Activated naive CD4-positive, alpha-beta T cell treated with anti-CD3 and anti-CD28 coated beads, Interleukin-2, amount 50 U/mL, for 72 hours (primary cell): ENCODE data around the gene MACROD2. TPM values are rescaled to one million over a fixed set of nuclear protein-coding genes. Genes with fewer than 3 reads are reported as not detected.
"Not testable (repeated sequence)": the region's sequence is repeated elsewhere in the genome, so short reads cannot be mapped to it uniquely, and the experiment has no call there.

Experiments used
- ATAC-seq, 2 donors: fragments of 150-1000 bp; cut with Tn5 transposase; 2 replicates each; pipeline ENCODE4 v1.10.0; 2021; ENCODE audit warnings: mild to moderate bottlenecking in 2 of 2, moderate library complexity in 2 of 2
- DNase-seq, 2 donors: peaks; one replicate each; pipeline ENCODE4 v3.0.0; 2021 to 2022; ENCODE audit warnings: low spot score in 2 of 2
- H3K27ac Mint-ChIP-seq, 2 donors: one replicate each; pipeline ENCODE4 v1.8.0; 2022; ENCODE audit warnings: mild to moderate bottlenecking in 2 of 2, mixed read lengths in 2 of 2
- H3K36me3 Mint-ChIP-seq, 2 donors: one replicate each; pipeline ENCODE4 v1.8.0; 2022; ENCODE audit warnings: mixed read lengths in 2 of 2
- H3K9me3 Mint-ChIP-seq, 2 donors: one replicate each; pipeline ENCODE4 v1.8.0; 2022; ENCODE audit warnings: mixed read lengths in 2 of 2
- total RNA-seq, 2 donors: library from RNA; stranded (reverse); gene quantifications; one replicate each; pipeline ENCODE4 v1.2.3, GENCODE V29; 2022

Gene MACROD2
- total RNA-seq, 2 donors from 2014 or later, result not detected

DNA sequence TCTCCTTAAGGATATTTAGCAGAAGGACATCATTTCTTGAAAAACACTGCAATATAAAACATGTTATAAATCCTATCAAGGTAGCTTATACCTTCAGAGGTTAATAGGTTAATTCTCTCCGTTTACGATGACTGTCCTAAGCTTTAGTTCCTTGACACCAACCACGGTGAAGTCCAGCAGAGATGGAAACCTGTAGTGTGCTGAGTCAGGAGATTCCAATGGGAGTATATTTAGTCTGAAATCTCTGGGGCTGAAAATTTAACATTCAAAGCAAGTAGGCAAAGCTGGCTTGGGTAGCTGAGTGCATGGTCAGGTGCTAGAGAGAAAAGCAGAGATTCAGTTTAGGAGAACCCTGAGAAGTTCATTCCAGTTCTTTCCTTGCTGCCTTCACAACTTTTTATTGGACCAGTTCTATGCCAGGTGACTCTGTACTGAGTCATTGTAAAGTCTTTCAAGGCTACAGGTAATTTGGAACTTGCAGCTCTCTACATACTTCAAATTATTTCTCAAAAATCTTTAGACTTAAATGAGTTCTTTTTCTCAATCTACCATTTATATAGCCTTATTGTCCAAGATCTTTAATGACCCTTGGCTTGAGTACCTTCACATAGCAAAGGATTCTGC lies 1351.5 kb downstream of the MACROD2 start:
- DNase-seq (no peak), ATAC-seq (no peak)
- Mint-ChIP-seq H3K27ac (no peak overlapping the region), H3K9me3 (peaks cover 23 to 24% of the 10 kb centered on the region in 2 donors), H3K36me3 (peaks cover 4 to 11% of the 10 kb centered on the region in 2 donors)

DNA sequence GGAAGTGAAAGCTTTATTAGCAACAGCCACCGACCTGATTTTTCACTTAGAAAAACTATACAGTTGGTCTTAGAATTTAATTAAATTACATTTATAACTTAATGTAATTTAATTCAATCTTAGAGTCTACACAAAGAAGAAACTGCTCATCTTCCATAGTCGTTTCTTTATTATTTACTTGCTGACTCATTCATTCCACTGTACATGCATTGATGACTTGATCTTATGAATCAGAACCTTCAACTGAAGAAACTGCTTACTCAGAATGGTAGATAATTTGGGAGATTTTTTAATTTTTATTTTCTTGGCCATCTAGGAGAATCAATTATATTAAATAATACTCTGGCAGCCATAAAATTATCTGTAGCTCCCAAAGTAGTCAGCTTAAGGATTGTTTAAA lies 1363.7 kb downstream of the MACROD2 start:
- no peak overlapping the region for H3K27ac Mint-ChIP-seq
- H3K9me3 Mint-ChIP-seq, result peaks cover 0 to 7% of the 10 kb centered on the region in 2 donors
- DNase-seq (no peak), ATAC-seq (no peak)
- H3K36me3 Mint-ChIP-seq, result peaks cover 0 to under 1% of the 10 kb centered on the region in 2 donors

DNA sequence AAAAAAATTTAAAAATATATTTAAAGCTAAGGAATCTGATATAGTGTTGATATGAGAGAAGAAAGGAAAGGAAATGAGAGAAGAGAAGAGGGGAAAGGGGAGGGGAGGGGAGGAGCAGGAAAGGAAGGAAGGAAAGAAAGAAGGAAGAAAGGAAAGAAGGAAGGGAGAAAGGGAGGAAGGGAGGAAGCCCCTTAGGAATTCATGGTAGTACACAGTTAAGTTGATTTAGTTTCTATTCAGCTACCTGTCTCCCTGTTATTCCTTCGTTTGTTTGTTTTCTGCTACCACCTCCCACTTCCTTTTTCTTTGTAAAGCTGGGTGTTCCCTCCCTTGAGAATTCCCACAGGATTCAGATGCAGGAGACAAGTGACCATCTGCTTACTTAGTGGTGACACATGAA lies 1367.5 kb downstream of the MACROD2 start:
- DNase-seq, result no peak
- peaks cover 0 to 4% of the 10 kb centered on the region in 2 donors for H3K36me3 Mint-ChIP-seq

GRCh38 chr20:15364781-15365180 lies 1369.5 kb downstream of the MACROD2 start:
- no peak for DNase-seq
- no peak overlapping the region for H3K27ac Mint-ChIP-seq
- ATAC-seq, result no peak

More for the DNA sequence above, 1367.5 kb downstream of the MACROD2 start:
- no peak for ATAC-seq
- Mint-ChIP-seq H3K27ac (no peak overlapping the region), H3K9me3 (peaks cover 0 to 16% of the 10 kb centered on the region in 2 donors)

GRCh38 chr20:15370370-15370769 lies 1375.1 kb downstream of the MACROD2 start:
- ATAC-seq (no peak), DNase-seq (no peak)
- no peak overlapping the region for H3K27ac Mint-ChIP-seq
- no peaks in the 10 kb centered on the region for H3K36me3 Mint-ChIP-seq
- H3K9me3 Mint-ChIP-seq, result peaks cover 4% of the 10 kb centered on the region in 2 donors

More at GRCh38 chr20:15364781-15365180, 1369.5 kb downstream of the MACROD2 start:
- Mint-ChIP-seq H3K9me3 (peaks cover 0 to 13% of the 10 kb centered on the region in 2 donors), H3K36me3 (peaks cover 0 to 4% of the 10 kb centered on the region in 2 donors)

- peaks cover 13 to 16% of the 10 kb centered on the region in 2 donors for H3K9me3 Mint-ChIP-seq
- no peak for ATAC-seq
Measured at GRCh38 chr20:15374682-15375081, 1379.4 kb downstream of the MACROD2 start.

GRCh38 chr20:15375836-15376235 lies 1380.5 kb downstream of the MACROD2 start:
- Mint-ChIP-seq H3K9me3 (peaks cover 14 to 18% of the 10 kb centered on the region in 2 donors), H3K27ac (no peak overlapping the region), H3K36me3 (no peaks in the 10 kb centered on the region)
- DNase-seq, result no peak
- no peak for ATAC-seq

More at GRCh38 chr20:15374682-15375081, 1379.4 kb downstream of the MACROD2 start:
- Mint-ChIP-seq H3K27ac (no peak overlapping the region), H3K36me3 (no peaks in the 10 kb centered on the region)
- DNase-seq, result no peak

DNA sequence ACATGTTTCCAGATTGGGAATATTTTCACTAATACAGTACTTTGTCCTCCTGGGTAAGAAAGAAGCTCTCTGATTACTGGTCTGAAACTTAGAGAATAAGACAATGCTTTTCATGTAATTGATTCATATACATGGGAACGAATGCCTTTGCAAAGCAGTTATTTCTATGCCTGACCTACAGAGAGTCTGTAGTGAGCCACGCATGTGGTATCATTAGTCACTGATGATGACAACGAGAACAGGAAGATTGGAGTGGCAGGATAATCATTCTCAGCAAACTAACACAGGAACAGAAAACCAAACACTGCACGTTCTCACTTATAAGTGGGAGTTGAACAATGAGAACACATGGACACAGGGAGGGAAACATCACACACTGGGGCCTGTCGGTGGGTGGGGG lies 1382.3 kb downstream of the MACROD2 start:
- not testable (repeated sequence) for H3K36me3 Mint-ChIP-seq, DNase-seq, ATAC-seq, H3K27ac Mint-ChIP-seq
- H3K9me3 Mint-ChIP-seq, result peaks cover 16 to 18% of the 10 kb centered on the region in 2 donors

- no peak for ATAC-seq
- Mint-ChIP-seq H3K9me3 (peaks cover 17 to 18% of the 10 kb centered on the region in 2 donors), H3K36me3 (no peaks in the 10 kb centered on the region), H3K27ac (no peak overlapping the region)
- DNase-seq, result no peak
Measured at GRCh38 chr20:15378151-15378550, 1382.8 kb downstream of the MACROD2 start.

- DNase-seq, result no peak
- Mint-ChIP-seq H3K36me3 (no peaks in the 10 kb centered on the region), H3K27ac (no peak overlapping the region), H3K9me3 (peaks cover 14 to 15% of the 10 kb centered on the region in 2 donors)
- no peak for ATAC-seq
Measured at GRCh38 chr20:15379681-15380296, 1384.5 kb downstream of the MACROD2 start.

DNA sequence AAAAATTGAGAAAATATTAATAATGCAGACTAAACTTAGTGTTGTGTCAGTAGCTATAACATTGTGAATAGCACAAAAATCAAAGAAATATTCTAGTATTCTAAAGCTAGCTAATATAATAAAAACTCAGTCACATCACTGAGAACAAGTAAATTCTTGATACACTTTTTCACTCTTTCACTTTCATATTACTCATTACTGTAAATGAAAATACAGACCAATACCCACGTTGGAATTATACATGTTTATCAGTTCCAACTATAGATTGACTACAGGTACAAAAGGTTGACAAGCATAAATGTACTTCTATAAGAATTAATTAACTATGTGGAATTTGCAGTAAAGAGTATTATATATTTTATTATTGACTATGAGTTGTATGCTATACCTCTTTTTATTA lies 1385.5 kb downstream of the MACROD2 start:
- Mint-ChIP-seq H3K9me3 (peaks cover 14 to 17% of the 10 kb centered on the region in 2 donors), H3K36me3 (no peaks in the 10 kb centered on the region), H3K27ac (no peak overlapping the region)
- ATAC-seq (no peak), DNase-seq (no peak)

DNA sequence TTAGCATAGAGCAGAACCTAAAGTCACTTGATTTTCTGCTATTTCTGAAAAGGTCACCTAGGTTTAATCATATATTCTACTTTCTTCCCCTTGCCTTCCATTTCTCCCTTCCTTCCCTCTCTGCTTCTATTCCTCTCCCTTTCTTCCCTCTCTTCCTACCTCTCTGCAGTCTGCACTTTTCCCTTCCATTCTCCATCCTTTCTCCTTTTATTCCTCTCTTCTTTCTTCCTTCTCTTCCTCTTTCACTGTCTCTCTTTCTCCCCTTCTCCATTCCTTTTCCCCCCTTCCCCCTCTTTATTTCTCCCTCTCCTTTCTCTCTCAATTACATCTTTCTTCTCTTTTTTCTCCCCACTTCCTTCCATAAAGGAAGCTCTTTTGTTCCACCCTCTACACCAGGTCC lies 1391.9 kb downstream of the MACROD2 start:
- DNase-seq (no peak), ATAC-seq (no peak)
- Mint-ChIP-seq H3K36me3 (no peaks in the 10 kb centered on the region), H3K27ac (no peak overlapping the region), H3K9me3 (peaks cover 9 to 18% of the 10 kb centered on the region in 2 donors)

DNA sequence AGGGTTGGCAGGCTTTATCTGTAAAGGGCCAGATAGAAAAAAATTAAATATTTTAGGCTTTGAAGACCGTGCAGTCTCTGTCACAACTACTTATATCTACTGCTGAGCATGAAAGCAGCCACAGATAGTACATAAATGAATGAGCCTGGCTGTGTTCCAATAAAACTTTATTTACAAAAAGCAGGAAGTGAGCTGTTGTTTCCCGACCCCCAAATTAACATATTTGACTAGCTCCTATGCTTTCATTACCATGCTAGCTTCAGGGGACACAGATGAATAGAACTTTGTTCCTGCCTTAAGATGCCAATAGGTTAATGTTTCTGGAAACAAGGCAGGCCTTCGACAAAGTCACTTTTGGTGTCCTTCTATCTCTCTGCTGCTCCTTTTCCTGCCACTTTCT lies 1400.1 kb downstream of the MACROD2 start:
- no peaks in the 10 kb centered on the region for H3K36me3 Mint-ChIP-seq
- no peak for ATAC-seq
- peaks cover 4 to 12% of the 10 kb centered on the region in 2 donors for H3K9me3 Mint-ChIP-seq
- DNase-seq, result no peak
- no peak overlapping the region for H3K27ac Mint-ChIP-seq

DNA sequence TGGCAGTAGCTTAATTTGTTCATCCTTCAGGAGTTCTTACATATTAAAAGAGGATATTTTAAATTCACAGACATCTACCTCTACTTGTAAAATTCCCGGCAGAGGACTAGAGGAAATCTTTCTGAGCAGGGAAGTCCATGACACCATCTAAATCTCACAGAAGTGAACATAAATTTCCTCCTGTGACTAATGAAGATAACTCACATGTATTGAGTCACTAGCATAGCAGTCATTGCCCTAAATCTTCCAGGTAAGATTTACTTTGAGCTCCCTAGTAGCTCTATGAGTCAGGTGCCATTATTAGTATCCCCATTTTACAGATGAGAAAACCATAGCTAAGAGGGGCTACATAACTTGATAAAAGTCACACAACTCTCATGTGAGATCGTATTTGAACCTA lies 1400.7 kb downstream of the MACROD2 start:
- DNase-seq, result no peak
- Mint-ChIP-seq H3K36me3 (no peaks in the 10 kb centered on the region), H3K27ac (no peak overlapping the region), H3K9me3 (peaks cover 4 to 16% of the 10 kb centered on the region in 2 donors)
- ATAC-seq, result no peak

DNA sequence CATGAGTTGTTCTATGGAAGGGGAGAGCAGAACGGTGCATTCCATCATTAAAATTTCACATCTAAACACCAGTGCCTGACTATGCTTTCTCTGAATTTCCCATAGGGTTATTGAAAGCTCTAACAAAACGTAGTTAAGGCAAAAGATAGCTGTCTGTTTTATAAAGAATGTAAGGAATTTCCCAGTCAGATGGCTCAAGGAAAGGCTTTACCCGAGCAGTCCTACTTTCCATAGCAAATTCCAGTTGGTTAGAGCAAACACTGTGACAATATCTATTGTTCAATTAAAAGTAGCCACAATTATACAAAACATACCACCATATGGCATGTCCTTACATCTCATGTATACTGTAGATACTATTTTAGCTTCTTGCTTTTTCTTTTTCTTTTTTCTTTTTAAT lies 1401.6 kb downstream of the MACROD2 start:
- Mint-ChIP-seq H3K9me3 (peaks cover 4 to 16% of the 10 kb centered on the region in 2 donors), H3K27ac (no peak overlapping the region), H3K36me3 (no peaks in the 10 kb centered on the region)
- no peak for DNase-seq
- ATAC-seq, result no peak

- DNase-seq, result no peak
- Mint-ChIP-seq H3K9me3 (peaks cover 9 to 16% of the 10 kb centered on the region in 2 donors), H3K27ac (no peak overlapping the region), H3K36me3 (no peaks in the 10 kb centered on the region)
- no peak for ATAC-seq
Measured at GRCh38 chr20:15399781-15400180, 1404.5 kb downstream of the MACROD2 start.

GRCh38 chr20:15406072-15406471 lies 1410.8 kb downstream of the MACROD2 start:
- no peak for ATAC-seq
- DNase-seq, result no peak
- Mint-ChIP-seq H3K9me3 (peaks cover 7 to 12% of the 10 kb centered on the region in 2 donors), H3K36me3 (no peaks in the 10 kb centered on the region), H3K27ac (no peak overlapping the region)

- H3K36me3 Mint-ChIP-seq, result no peaks in the 10 kb centered on the region
- peaks cover 0 to 18% of the 10 kb centered on the region in 2 donors for H3K9me3 Mint-ChIP-seq
- ATAC-seq (no peak), DNase-seq (no peak)
- no peak overlapping the region for H3K27ac Mint-ChIP-seq
Measured at GRCh38 chr20:15411781-15412180, 1416.5 kb downstream of the MACROD2 start.
